GM12864 (cell line): Measurements from ENCODE around the gene ELAVL2.

Experiments
- DNase-seq: peaks from one replicate; pipeline ENCODE4 v3.0.0-alpha.2; 2011; ENCODE audit warnings: low read depth
- H3K4me3 ChIP-seq: 2 replicates; pipeline ENCODE4 v1.5.1; 2011; ENCODE audit warnings: mild to moderate bottlenecking, low read depth, low read length, control low read depth
- CTCF ChIP-seq: IDR thresholded peaks from 2 replicates; pipeline ENCODE4 v1.5.1; 2011; ENCODE audit warnings: low read depth, mild to moderate bottlenecking, moderate library complexity, low read length, control low read depth, inconsistent platforms; ENCODE audit errors: missing control alignments

ELAVL2 gene

GRCh38 chr9:23750808-23751207 lies 75.2 kb downstream of the ELAVL2 start:
- TF ChIP-seq CTCF, result no peak
- no peak overlapping the region for H3K4me3 ChIP-seq
- no peak for DNase-seq

DNA sequence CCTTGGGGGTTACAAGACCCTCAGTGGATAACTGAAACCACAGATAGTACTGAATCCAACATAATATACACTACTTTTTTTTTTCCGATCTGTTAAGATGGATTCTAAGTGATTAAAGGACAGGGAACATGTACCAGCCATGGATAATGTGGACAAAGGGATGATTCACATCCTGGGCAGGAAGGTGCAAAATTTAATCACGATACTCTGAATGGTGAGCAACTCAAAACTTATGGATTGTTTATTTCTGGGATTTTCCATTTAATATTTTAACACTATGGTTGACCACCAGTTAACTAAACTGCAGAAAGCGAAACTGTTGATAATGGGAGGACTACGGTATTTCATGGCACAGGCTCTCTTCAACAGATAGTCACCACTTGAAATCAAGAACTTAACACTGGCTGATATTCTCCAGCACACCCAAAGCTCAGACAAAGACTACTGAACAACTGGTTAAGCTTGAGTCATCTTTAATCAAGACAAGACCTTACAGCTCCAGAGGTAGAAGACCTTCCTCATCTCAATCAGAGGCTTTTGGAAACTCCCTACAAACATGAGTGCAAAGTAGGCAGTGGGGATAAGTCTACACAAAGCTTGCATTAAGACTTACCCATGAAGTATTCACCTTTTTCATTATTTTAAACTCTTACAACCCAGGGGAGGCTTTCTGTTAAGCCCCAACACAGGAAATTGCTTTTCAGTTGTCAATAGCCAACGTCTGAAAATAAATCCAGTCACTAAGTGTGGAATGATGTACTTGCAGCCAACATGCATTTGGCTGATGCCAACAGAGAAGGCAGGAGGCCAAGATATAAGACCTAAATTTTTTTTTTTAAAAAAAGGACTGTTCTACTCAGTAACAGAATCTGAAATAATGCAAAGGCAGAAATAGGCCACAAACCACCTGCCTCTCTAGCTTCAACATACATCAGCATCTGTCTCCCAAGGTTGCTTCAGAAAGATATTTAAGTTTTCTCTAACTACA lies 78.7 kb downstream of the ELAVL2 start:
- no peak overlapping the region for H3K4me3 ChIP-seq
- no peak for DNase-seq
- no peak for TF ChIP-seq CTCF

DNA sequence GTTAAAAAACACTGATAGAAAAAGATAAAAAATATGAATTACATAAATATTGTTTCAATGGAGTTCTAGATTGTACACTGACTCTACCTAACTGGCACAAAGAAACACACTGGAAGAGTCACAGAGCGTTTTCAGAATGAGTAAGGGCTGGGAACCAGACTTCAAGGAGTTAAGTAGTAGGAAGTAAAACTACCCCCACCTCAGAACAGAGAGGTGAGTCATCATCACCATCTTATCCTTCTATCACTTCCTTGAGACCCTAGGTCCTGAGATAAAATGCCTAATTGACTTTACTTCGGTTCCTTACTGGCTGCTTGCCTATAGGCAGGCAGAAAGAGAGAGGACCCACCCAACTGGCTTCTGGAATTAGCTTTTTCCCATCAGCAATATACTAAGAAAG lies 79.7 kb downstream of the ELAVL2 start:
- H3K4me3 ChIP-seq, result no peak overlapping the region
- TF ChIP-seq CTCF, result no peak
- DNase-seq, result no peak

GRCh38 chr9:23743036-23743435 lies 83.0 kb downstream of the ELAVL2 start:
- H3K4me3 ChIP-seq, result no peak overlapping the region
- TF ChIP-seq CTCF, result no peak
- DNase-seq, result no peak

DNA sequence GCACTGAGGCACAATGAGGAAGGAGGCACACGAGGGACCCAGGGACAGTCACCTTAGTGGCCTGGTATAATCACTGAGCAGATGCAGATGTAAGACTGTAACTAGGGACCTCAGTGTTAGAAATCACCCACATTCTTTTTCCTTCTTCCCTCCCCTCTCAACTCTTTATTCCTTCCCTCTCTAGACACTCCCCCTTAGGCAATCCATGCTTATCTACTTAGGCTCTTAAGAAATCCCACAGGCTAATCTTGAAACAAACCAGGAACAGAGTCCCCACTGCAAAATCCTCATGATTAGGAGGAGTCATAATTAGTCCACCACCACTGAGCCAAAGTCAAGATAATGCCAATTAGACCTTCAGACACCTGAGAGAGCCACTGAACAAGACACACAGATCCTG lies 84.7 kb downstream of the ELAVL2 start:
- DNase-seq, result no peak

DNA sequence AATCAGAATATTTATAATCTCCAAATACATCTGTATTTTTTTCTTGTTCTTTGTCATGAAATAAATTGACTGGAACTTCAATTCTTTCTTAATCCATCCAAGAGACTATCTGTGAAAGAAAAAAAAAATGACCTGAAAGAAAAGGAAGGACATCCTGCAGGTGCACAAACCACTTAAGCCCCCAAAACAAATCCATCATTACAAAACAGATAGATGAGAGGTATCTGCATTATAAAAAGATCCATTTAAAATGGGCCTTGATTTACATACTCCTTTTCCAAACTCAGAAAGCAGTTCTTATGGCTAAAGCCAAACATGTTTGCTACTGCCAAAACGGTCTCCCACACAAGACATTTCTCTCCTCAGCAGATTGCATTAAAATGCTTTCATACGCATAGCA lies 85.5 kb downstream of the ELAVL2 start:
- TF ChIP-seq CTCF, result no peak
- DNase-seq, result no peak
- no peak overlapping the region for H3K4me3 ChIP-seq

More for the DNA sequence above, 84.7 kb downstream of the ELAVL2 start:
- no peak overlapping the region for H3K4me3 ChIP-seq
- TF ChIP-seq CTCF, result no peak

DNA sequence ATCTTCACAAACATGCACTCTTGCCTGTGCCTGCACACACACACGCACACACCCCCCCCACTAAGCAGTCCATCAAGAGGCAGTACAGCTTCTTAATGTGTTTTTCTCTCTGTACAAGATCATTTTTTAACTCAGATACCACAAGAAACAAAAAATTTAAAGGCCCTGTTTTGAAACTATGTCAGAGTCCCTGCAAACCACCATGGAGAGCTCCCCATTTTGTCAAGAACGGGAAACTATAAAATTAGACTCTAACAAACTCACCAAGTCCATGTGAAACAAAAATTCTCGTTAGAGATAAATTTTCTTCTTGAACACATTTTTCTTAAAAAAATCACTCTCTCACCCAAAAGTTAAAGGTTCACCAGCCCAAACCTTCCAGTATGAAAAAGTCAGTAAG lies 86.3 kb downstream of the ELAVL2 start:
- no peak overlapping the region for H3K4me3 ChIP-seq
- no peak for TF ChIP-seq CTCF
- no peak for DNase-seq
